HG03571 (cell line): ENCODE measurements around the gene FXYD3.
A peak's percentile ranks its signal among the peaks of the same experiment; 100 is the strongest.
"Not testable (repeated sequence)": the region's sequence is repeated elsewhere in the genome, so short reads cannot be mapped to it uniquely, and the experiment has no call there.

Experiments used
- ATAC-seq: cut with Tn5 transposase; IDR thresholded peaks from one replicate; pipeline ENCODE4 v1.9.1; 2021; ENCODE audit not compliant: unreplicated experiment

Gene FXYD3

DNA sequence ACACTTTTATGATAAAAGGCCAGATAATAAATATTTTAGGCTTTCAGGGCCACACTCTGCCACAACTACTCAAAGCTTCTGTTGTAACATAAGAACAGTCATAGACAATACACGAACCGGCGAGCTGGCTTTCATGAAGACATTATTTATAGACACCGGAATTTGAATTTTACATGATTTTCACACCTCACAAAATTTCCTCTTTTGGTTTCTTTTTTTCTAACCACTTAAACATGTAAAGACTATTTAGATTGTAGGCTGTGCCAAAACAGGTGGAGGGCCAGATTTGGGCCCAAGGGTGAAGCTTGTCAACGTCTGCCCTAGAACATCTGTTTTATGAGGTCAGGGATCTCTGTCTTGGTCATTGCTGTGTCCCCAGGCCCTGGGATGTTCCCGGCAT, 29.7 kb upstream of the FXYD3 start:
- peak; percentile 54 for ATAC-seq

DNA sequence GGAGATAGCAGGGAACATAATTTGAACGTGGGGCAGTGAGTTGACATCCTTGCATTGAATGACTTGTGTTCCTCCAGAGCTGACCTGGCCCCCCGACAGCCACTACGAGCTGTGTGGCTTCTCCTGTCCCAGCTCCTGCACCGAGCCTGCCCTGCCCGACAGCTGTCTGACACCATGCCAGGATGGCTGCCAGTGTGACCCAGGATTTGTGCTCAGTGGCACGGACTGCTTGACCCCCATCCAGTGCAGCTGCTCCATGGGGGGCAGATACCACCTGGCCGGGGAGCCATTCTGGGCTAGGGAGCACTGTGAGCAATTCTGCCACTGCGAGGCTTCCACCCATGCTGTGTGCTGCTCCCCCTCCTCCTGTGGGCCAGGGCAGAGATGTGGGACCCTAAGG, 29.2 kb upstream of the FXYD3 start:
- no peak for ATAC-seq

DNA sequence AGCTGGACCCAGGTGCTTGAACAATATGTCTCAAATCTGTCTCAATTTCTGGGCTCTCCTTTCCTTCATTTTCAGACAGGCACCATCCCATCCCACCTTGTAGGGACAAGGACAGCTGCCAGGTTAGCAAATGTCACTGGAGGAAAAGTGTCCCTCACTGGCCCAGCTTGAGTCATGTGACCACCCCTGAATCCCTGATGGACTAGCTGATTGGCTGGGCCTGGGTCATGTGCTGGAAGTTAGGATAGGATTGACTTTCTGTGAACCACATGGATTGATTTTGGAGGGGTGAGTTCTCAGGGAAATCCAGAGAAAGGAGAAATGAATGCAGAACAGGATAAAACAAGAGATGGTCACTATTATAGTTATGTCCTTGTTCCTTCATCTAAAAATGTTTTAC, 28.2 kb upstream of the FXYD3 start:
- ATAC-seq = no peak

DNA sequence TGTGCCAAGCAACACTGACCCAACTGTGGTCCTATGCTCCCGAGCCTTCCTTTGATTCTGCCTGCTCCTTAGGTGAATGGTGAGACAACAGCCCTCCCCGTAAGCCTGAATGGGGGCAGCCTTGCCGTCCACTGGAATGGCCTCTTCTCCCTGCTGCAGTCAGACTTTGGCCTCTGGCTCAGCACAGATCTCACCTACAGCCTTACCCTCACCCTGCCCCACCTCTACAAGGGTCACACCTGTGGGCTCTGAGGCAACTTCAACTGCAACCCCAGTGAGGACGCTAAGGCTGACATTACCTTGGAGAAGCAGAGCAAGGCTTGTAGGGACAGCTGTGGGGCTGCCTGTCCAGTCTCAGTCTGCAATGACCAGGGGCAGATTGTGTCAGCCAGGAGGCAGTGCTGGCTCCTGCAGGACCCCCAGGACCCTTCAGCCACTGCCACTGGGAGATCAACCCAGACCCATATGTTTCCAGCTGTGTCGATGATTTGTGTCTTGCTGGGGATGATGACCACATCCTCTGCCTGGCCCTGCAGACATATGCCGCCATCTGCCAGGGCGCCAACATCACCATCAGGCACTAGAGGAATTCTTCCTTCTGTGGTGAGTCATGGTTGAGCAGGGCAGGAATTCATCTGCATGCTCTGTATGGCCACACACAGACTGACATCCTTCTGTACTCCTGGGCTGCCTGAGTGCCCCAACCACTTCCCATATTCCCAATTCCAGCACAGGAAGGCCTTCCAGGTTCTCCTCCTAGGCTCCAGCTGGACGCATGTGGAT, 27.3 kb upstream of the FXYD3 start:
- no peak for ATAC-seq

DNA sequence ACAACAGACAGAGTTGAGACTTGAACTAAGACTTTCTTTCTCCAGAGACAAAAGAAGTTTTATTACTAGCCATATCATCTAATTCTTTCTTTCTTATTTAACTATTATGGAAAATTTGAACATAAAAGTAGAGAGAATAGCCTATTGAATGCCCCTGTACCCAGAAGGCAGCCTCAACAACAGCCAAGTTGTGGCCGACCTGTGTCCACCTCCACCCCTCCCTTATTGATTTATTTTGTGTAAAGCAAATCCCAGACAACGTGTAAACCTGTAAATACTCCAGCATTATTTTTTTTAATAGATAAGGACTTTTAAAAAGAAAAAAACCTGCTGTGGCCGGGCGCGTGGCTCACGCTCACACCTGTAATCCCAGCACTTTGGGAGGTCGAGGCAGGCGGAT, 26.1 kb upstream of the FXYD3 start:
- ATAC-seq = no peak

DNA sequence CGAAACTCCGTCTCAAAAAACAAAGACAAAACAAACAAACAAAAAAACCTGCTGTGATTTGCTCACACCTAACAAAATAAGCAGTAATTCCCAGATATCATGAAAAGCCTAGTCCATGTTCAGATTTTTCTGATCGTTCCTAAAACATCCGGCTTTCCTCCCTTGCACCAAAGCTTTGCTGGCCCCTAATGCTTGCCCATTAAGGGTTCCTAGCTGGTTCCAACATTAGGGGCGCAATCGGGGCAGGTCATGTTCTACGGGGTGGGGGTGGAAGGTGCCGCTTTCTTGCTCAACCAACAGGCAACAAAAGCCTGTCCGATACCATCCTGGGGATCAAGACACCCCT, 25.5 kb upstream of the FXYD3 start:
- ATAC-seq = no peak

DNA sequence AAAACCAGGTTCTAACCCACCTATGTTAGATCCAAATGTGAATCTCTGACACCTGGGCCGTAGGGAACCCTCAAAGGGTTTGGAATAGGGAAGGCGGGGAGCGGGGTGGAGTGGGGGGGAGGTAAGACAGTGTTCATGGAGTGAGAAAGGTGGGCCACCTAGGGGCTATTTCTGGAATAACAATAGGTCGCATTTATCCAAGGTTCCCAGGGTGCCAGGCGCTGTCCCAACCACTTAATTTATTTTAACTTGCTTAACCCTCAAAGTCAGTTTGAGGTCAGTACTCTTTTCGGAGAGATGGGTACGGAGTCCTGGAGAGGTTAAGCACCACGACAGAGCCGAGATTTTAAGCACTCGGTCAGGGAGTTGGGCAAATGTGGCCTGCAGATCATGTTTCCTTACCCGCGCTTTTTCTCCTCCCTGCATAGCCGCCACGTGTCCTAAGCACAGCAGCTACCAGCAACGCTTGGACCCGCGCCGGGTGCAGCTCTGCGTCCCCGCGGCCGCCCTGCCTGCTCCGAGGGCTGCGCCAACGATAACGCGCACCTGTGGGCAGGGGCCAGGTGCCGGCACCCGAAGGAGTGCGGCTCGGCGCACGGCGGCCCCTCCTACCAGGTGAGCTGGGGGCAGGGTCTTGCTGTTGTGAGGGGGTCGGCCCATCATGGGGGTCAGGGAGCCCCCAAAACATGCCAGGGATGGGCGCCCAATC, 25.0 kb upstream of the FXYD3 start:
- no peak for ATAC-seq

DNA sequence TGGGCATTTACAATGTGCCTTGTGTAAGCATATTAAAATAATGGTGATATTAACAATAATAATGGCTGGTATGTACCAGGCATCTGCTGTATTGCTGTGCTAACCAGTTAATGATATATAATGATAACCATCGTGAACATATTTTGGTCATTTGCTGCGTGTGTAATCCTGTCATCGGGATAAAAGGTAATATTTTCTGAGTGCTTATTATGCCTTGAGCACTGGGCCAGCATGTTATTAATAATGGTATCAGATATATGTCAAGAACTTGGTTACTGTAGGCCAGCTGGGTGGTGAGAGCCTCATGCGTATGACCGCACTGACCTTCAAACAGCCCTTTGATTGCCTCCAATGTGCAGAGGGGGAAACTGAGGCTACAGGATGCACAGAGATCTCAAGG, 22.2 kb upstream of the FXYD3 start:
- no peak for ATAC-seq

DNA sequence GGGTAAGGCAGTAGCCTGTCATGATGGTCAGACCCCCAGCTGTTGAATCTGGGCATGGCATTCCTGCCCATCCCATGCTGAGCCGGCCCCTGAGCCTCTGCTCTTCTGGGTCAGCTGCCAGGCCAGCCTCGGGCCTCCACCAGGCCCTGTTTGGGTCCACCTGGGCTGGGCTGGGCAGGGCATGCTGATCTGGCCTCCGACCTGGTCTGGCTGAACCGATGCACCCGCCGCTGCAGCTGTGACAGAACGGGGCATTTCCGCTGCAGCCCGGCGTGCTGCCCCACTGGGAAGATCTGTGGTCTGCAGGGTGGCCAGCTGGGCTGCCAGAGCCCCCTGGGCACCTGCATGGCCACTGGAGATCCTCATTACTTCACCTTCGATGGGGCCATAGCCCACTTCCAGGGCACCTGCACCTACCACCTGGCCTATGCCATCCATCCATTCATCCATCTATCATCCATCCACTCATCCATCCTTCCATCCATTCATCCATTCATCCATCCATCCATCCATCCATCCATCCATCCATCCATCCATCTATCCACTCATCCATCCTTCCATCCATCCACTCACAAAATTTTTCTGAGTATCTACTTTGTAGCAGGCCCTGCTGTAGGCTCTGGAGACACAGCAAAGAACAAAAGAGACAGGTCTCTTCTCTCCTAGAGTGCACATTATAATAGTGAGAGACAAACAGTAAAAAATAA, 21.5 kb upstream of the FXYD3 start:
- ATAC-seq = no peak

DNA sequence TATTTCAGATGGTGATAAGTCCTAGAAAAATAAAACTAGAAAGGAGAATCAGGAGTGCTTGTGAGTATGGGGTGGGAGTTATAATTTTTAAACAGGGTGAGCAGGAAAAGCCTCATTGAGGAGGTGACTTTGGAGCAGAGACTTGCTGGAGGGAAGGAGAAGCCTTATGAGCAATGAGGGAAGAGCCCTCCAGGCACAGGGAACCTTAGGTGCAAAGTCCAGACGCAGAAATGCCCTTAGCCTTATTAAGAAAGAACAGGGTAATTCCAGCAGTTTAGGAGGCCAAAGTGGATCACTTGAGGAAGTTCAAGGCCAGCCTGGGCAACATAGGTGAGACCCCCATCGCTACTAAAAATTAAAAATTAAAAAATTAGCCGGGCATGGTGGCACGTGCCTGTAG, 21.0 kb upstream of the FXYD3 start:
- no peak for ATAC-seq

DNA sequence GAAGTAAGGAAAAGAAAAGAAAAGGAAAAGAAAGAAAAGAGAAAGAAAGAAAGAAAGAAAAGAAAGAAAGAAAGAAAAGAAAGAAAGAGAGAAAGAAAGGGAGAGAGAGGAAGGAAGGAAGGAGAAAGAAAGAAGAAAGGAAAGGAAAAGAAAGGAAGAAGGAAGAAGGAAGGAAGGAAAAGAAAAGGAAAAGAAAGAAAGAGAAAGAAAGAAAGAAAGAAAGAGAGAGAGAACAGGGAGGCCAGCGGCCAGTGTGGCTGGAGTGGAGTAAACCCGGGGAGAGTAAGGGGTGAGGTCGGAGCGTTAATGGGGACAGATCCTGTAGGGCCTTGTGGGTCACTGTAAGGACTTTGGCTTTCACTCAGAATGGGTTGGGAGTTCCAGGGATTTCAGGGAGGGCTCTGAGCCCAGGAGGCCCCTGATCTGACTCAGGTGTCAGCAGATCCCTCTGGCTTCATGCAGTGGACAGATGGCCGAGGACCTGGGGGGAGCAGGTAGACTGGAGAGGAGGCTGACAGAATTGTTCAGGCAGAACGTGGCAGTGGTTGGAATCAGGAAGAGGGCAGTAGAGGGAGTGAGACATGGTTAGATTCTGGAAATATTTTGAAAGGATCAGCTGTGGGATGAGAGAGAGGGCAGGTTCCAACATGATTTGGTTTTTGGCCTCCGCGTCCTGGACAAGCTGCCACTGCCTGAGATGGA, 19.8 kb upstream of the FXYD3 start:
- ATAC-seq = no peak

DNA sequence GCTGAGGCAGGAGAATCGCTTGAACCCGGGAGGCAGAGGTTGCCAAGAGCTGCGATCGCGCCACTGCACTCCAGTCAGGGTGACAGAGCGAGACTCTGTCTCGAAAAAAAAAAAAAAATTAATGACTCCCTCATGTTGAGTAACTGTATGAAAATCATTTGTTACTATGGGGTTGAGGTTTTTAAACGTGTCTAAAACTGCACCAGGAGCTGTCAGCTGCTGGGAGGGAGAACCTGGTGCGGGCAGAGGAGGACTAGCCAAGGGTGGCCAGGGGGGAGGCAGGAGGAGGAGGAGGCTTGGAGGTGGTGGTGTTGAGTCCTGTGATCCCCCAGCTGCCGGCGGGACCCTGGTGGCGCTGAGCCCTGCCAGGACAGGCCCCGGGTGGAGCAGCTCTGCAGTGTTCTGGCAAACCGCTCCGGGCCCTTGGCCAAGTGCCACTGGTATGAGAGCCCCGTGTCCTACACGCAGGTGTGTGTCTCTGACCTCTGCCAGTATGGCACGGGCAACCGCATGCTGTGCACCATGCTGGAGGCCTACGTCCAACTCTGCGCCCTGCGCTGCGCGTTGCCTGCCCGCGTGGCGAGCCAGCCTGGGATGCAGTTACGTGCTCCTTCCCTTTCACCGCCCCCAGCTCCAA, 17.1 kb upstream of the FXYD3 start:
- ATAC-seq = no peak

DNA sequence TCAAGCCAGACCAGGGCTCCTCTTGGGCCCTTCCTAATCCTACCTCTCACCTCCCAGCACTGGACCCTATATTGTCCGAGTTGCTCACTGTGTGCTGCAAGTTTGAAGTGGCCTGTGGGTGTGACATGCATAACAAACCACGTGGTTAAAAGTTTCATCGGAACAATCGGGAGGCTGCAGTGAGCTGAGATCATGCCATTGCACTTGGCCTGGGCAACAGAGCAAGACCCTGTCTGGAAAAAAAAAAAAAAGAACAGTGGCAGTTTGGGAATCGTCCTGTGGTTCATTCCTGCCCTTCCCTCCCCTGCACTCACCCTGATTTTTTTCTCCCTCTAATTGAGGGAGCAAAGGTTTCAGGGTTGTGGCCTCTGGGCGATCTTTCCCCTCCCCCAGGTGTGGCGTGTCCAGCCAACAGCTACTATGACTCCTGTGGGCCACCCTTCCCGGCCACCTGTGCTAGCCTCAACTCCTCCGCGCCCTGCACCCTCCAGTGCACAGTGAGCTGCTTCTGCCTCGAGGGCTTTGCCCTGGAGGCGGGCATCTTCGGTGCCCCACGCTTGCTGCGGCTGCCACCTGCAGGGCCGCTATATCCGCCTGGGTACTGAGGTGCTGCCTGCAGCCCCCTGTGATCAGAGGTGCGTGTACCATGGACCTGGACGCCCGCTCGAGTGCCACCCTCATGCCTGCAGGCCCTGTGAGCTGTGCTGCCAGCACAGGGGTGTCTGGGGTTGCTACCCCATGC, 16.3 kb upstream of the FXYD3 start:
- no peak for ATAC-seq

DNA sequence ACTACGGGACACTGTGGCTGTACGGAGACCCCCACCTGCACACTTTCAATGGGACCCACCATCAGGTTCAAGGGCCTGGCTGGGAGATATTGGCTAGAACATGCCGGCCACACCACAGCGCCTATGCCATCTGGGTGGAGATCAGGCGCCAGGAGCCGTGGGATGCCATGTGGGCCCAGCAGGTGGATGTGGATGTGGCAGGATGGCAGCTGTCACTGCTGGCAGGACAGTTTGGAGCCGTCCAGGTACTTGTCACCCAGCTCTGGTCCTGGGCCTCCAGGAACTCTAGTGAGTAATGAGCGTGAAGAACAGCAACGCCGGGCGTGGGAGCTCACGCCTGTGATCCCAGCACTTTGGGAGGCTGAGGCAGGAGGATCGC, 15.7 kb upstream of the FXYD3 start:
- ATAC-seq = no peak

DNA sequence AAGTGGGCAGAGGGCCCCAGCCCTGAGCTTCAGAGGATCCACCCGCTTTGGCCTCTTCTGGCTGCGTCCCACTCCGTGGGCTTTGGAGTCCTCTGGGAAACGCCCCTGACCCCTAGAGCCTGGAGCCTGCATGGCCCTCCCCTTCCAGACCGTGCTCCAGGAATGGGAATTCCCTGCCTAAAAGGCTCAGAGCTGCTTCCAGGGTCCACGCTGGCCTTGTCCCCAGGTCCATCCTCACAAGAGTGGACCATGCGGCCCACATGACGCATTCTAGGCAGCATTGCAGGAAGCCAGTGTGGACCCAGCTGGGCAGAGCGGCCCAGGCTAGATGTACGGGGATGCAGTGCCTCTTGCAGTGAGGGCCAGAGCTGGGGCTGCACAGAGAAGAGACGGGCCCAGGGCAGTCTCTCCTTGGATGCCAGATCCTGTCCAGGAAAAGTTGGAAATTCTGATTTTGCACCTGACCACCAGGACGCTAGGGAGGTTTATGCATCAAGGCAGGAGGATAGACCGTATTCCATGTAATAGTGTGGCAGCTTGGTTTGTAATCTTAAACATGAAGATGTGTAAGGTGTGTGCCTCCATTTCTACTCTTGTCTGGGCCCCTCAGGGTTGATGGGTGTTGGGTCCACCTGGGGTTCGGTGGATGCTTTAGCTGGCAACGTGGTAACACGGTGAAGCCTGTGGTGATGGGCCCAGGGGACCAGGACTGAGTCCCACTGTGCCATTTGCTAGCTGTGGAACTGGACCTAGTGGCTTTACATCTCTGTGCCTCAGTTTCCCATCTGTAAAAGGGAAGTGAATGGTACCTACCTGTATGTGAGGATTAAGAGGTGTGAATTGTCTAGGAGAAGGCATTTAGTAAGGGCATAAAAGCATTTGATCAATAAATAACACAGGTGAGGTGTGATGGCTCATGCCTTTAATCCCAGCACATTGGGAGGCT, 14.8 kb upstream of the FXYD3 start:
- no peak for ATAC-seq

DNA sequence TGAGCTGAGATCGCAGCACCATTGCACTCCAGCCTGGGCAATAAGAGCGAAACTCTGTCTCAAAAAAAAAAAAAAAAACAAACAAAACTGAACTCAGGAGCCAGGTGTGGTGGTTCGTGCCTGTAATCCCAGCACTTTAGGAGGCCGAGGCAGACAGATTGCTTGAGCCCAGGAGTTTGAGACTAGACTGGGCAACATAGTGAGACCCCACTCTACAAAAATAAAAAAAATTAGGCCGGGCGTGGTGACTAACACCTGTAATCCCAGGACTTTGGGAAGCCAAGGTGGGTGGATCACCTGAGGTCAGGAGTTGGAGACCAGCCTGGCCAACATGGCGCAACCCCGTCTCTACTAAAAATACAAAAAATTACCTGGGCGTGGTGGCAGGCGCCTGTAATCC, 13.7 kb upstream of the FXYD3 start:
- ATAC-seq = not testable (repeated sequence)

DNA sequence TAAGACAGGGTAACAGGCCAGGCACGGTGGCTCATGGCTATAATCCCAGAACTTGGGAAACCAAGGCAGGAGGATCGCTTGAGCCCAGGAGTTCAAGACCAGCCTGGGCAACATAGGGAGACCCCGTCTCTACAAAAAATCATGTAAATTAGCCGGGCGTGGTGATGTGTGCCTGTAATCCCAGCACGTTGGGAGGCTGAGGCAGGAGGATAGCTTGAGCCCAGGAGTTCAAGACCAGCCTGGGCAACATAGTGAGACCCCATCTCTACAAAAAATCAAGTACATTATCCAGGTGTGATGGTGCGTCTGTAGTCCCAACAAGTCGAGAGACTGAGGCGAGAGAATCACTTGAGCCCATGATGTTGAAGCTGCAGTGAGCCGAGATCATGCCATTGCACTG, 12.0 kb upstream of the FXYD3 start:
- not testable (repeated sequence) for ATAC-seq

DNA sequence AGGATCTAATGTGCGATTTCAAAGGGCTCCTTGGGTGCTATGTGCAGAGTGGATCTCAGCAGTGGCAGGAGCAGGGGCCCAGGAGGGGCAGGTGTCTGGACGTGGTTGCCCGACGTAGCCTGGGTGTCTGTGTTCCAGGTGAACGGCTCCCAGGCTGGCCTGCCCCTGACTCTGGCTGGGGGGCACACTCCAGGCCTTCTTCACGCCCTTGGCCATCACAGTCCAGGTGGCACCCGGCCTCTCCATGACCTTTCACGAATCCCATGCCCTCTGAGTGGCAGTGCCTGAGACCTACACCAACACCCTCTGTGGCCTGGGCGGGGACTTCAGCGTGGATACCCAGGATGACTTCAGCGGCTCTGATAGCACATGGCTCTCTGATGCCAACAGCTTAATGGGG, 11.3 kb upstream of the FXYD3 start:
- ATAC-seq = no peak

DNA sequence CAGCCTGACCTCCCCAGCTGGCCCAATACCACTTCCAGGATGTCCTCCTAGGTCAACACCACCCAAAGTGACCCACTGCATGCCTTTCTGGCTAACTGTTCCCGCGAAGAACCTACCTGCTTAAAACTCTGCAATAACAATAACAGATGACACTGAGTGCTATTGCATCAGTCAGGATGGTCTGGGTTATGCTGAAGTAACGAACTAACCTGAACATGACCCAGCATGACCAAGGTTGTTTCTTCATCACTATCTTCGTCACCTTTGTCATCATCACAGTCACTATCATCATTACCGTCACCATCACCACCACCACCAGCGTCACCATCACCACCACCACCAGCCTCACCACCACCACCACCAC, 10.6 kb upstream of the FXYD3 start:
- no peak for ATAC-seq
